Breast epithelium (tissue), 4 donors: ENCODE data around the gene BTN2A1. TPM values are rescaled to one million over a fixed set of nuclear protein-coding genes. Genes with fewer than 3 reads are reported as not detected.
"Not testable (repeated sequence)": the region's sequence is repeated elsewhere in the genome, so short reads cannot be mapped to it uniquely, and the experiment has no call there.

Experiments
- DNase-seq, 2 donors: peaks; one replicate each; pipeline ENCODE4 v3.0.0-alpha.2; 2019; ENCODE audit warnings: low spot score in 2 of 2
- H3K27ac ChIP-seq, 2 donors: fragments of 200-600 bp; sonication (generic) in 1 of 2; one replicate each; pipeline ENCODE4 v1.5.1; 2016 to 2019; ENCODE audit warnings: mild to moderate bottlenecking in 1 of 2
- H3K27me3 ChIP-seq, 2 donors: fragments of 200-600 bp; sonication (generic) in 1 of 2; one replicate each; pipeline versions ENCODE4 v1.5.1 to v1.6.0; 2017 to 2019; ENCODE audit warnings: control low read depth in 1 of 2, mild to moderate bottlenecking in 1 of 2
- H3K36me3 ChIP-seq: fragments of 200-600 bp; one replicate; pipeline ENCODE4 v1.5.1; 2019
- H3K4me1 ChIP-seq, 2 donors: fragments of 200-600 bp; sonication (generic); one replicate each; pipeline ENCODE4 v1.5.1; 2016 to 2019; ENCODE audit warnings: control low read depth in 1 of 2
- H3K4me3 ChIP-seq, 3 donors: fragments of 200-600 bp; sonication (generic); 1 replicate in 2 of 3; 2 replicates in 1 of 3; pipeline ENCODE4 v1.5.1; 2016 to 2019; ENCODE audit warnings: mild to moderate bottlenecking in 3 of 3, moderate library complexity in 2 of 3
- H3K9me3 ChIP-seq, 2 donors: fragments of 200-600 bp; sonication (generic) in 1 of 2; one replicate each; pipeline ENCODE4 v1.5.1; 2016 to 2019; ENCODE audit warnings: control low read depth in 1 of 2
- CTCF ChIP-seq, 3 donors: fragments of 450-650 bp; IDR thresholded peaks; one replicate each; pipeline ENCODE4 v1.5.1; 2016 to 2017; ENCODE audit warnings: antibody characterized with exemption in 3 of 3, mild to moderate bottlenecking in 3 of 3, moderate library complexity in 3 of 3
- POLR2A ChIP-seq: fragments of 450-650 bp; IDR thresholded peaks from one replicate; pipeline ENCODE4 v1.6.1; 2016; ENCODE audit warnings: antibody characterized with exemption, mild to moderate bottlenecking, moderate library complexity
- POLR2AphosphoS5 ChIP-seq, 3 donors: sonication (generic); formaldehyde crosslinking; IDR thresholded peaks; one replicate each; pipeline ENCODE4 v1.6.1; 2017; ENCODE audit warnings: antibody characterized with exemption in 3 of 3
- intact Hi-C: fragments of 100-400 bp; cut with DNase I; formaldehyde crosslinking; loops from one replicate; pipeline ENCODE4 v1.15.1; 2023; ENCODE audit warnings: low total_unique reads
- total RNA-seq, 3 donors: library from RNA; depleted of rRNA; stranded (reverse); fragments of >200 nt; gene quantifications; one replicate each; pipeline ENCODE4 v1.1.0, GENCODE V29; 2016

Gene BTN2A1
- total RNA-seq, 3 donors from 2014 or later = 10.6 to 19.6 (median 14.1) TPM

- no peaks in the 10 kb centered on the region for H3K36me3 ChIP-seq
- H3K27me3 ChIP-seq = peaks cover 0 to 10% of the 10 kb centered on the region in 2 donors
- H3K9me3 ChIP-seq = no peaks in the 10 kb centered on the region
- intact Hi-C loops = no loop called here
- TF ChIP-seq POLR2A = no peak
- no peak for TF ChIP-seq CTCF (IDR thresholded peaks at IDR 0.05)
- TF ChIP-seq POLR2AphosphoS5 (IDR thresholded peaks at IDR 0.05) = no peak
- no peak overlapping the region for H3K27ac ChIP-seq
- no peaks in the 10 kb centered on the region for H3K4me1 ChIP-seq
- no peak for DNase-seq
- no peak overlapping the region for H3K4me3 ChIP-seq
These were observed 44.9 kb downstream of the BTN2A1 start for GRCh38 chr6:26502626-26503025.

GRCh38 chr6:26507658-26508057 lies 49.9 kb downstream of the BTN2A1 start:
- TF ChIP-seq POLR2AphosphoS5 (IDR thresholded peaks at IDR 0.05) = no peak
- no peak for TF ChIP-seq POLR2A
- no peak for TF ChIP-seq CTCF (IDR thresholded peaks at IDR 0.05)
- H3K4me1 ChIP-seq = no peaks in the 10 kb centered on the region
- H3K27ac ChIP-seq = no peak overlapping the region
- no peak for DNase-seq
- no peaks in the 10 kb centered on the region for H3K36me3 ChIP-seq
- intact Hi-C loops = no loop called here
- no peak overlapping the region for H3K4me3 ChIP-seq
- H3K27me3 ChIP-seq = no peaks in the 10 kb centered on the region
- no peaks in the 10 kb centered on the region for H3K9me3 ChIP-seq

- not testable (repeated sequence) for DNase-seq, H3K36me3 ChIP-seq, H3K27me3 ChIP-seq, H3K27ac ChIP-seq, H3K4me1 ChIP-seq, H3K4me3 ChIP-seq, H3K9me3 ChIP-seq
- intact Hi-C loops = loop anchor here (5.0 kb wide), 1 partner anchor 1231 kb away; no protein-coding TSS in a partner anchor
These were observed 53.3 kb downstream of the BTN2A1 start for GRCh38 chr6:26511033-26511432.

GRCh38 chr6:26514984-26515383 lies 57.2 kb downstream of the BTN2A1 start:
- Histone ChIP-seq H3K27ac (no peak overlapping the region), H3K4me3 (no peak overlapping the region), H3K36me3 (no peaks in the 10 kb centered on the region), H3K27me3 (no peaks in the 10 kb centered on the region), H3K4me1 (no peaks in the 10 kb centered on the region), H3K9me3 (no peaks in the 10 kb centered on the region)
- DNase-seq = no peak
- intact Hi-C loops = loop anchor here (5.0 kb wide), 1 partner anchor 1227 kb away; no protein-coding TSS in a partner anchor
- TF ChIP-seq CTCF (IDR thresholded peaks at IDR 0.05) = no peak
- no peak for TF ChIP-seq POLR2A
- TF ChIP-seq POLR2AphosphoS5 (IDR thresholded peaks at IDR 0.05) = no peak

GRCh38 chr6:26516481-26517427 lies 59.0 kb downstream of the BTN2A1 start:
- no peaks in the 10 kb centered on the region for H3K36me3 ChIP-seq
- no peaks in the 10 kb centered on the region for H3K27me3 ChIP-seq
- TF ChIP-seq POLR2AphosphoS5 (IDR thresholded peaks at IDR 0.05) = no peak
- no peak for TF ChIP-seq CTCF (IDR thresholded peaks at IDR 0.05)
- no peak for TF ChIP-seq POLR2A
- no peaks in the 10 kb centered on the region for H3K9me3 ChIP-seq
- H3K27ac ChIP-seq = no peak overlapping the region
- no peak for DNase-seq
- intact Hi-C loops = no loop called here
- H3K4me3 ChIP-seq = no peak overlapping the region
- no peaks in the 10 kb centered on the region for H3K4me1 ChIP-seq

Other genes starting within 250 kb of the BTN2A1 start
- 10 to 100 TPM; 13.6 to 20.3 (median 13.8) TPM for gene BTN3A2, start 92.8 kb upstream of the BTN2A1 start, total RNA-seq
- gene BTN2A2, start 74.8 kb upstream of the BTN2A1 start, total RNA-seq = 10 to 100 TPM in 2 of 3 donors, 1 to 10 TPM in 1; 4.8 to 18.7 (median 11.5) TPM
- gene BTN3A1, start 55.7 kb upstream of the BTN2A1 start, total RNA-seq = 10 to 100 TPM in 2 of 3 donors, 1 to 10 TPM in 1; 9.1 to 23.4 (median 12.8) TPM
- gene BTN3A3, start 17.5 kb upstream of the BTN2A1 start, total RNA-seq = 10 to 100 TPM in 2 of 3 donors, 1 to 10 TPM in 1; 7.4 to 18.0 (median 12.5) TPM
- gene BTN1A1, start 42.3 kb downstream of the BTN2A1 start, total RNA-seq = not detected
- gene HMGN4, start 80.4 kb downstream of the BTN2A1 start, total RNA-seq = 10 to 100 TPM; 57.0 to 96.6 (median 82.6) TPM
- gene ABT1, start 139.0 kb downstream of the BTN2A1 start, total RNA-seq = 10 to 100 TPM; 13.8 to 19.5 (median 18.0) TPM
- 10 to 100 TPM; 12.6 to 28.5 (median 16.4) TPM for gene ZNF322, start 201.8 kb downstream of the BTN2A1 start, total RNA-seq